Keratinocyte (primary cell): ENCODE results near the gene ANAPC1. TPM values are rescaled to one million over a fixed set of nuclear protein-coding genes. Genes with fewer than 3 reads are reported as not detected.

Experiments
- DNase-seq: peaks from one replicate; pipeline ENCODE4 v3.0.0-alpha.2; 2011; ENCODE audit warnings: low read depth, missing footprints, low spot score
- FAIRE-seq: peaks from 2 replicates; lab custom pipeline; 2011; peaks lifted over from hg19 to GRCh38; lab: Jason Lieb, UNC
- H2AFZ ChIP-seq: 2 replicates; pipeline ENCODE4 v1.6.0; 2012; ENCODE audit warnings: low read length, control low read depth, inconsistent platforms; ENCODE audit not compliant: control insufficient read depth
- H3K27ac ChIP-seq: 2 replicates; pipeline ENCODE4 v1.5.1; 2011; ENCODE audit warnings: low read length; ENCODE audit not compliant: control insufficient read depth, insufficient read depth
- H3K27me3 ChIP-seq: 3 replicates; pipeline ENCODE4 v1.6.0; 2011; ENCODE audit warnings: low read length; ENCODE audit not compliant: control insufficient read depth, insufficient read depth; ENCODE audit errors: extremely low read depth
- H3K36me3 ChIP-seq, 2 experiments: 2 replicates in 1 of 2; 3 replicates in 1 of 2; pipeline ENCODE4 v1.5.1; 2011; ENCODE audit warnings: low read length in 2 of 2, mild to moderate bottlenecking in 1 of 2; ENCODE audit not compliant: control insufficient read depth in 2 of 2, insufficient read depth in 2 of 2; ENCODE audit errors: extremely low read depth in 1 of 2
- H3K4me1 ChIP-seq: 3 replicates; pipeline ENCODE4 v1.5.1; 2011; ENCODE audit warnings: low read length; ENCODE audit not compliant: control insufficient read depth, insufficient read depth; ENCODE audit errors: extremely low read depth
- H3K4me2 ChIP-seq: 3 replicates; pipeline ENCODE4 v1.6.0; 2011; ENCODE audit warnings: low read depth, low read length; ENCODE audit not compliant: control insufficient read depth, insufficient read depth; ENCODE audit errors: extremely low read depth
- H3K4me3 ChIP-seq, 3 experiments: fragments of 200-600 bp in 1 of 3; sonication (generic) in 1 of 3; 2 replicates in 2 of 3; 3 replicates in 1 of 3; pipeline ENCODE4 v1.5.1; 2011 to 2016; ENCODE audit warnings: low read length in 3 of 3, mild to moderate bottlenecking in 3 of 3, control low read depth in 2 of 3, inconsistent platforms in 1 of 3, low read depth in 1 of 3, mixed read lengths in 1 of 3, mixed run types in 1 of 3, moderate library complexity in 1 of 3; ENCODE audit not compliant: control insufficient read depth in 2 of 3, insufficient read depth in 2 of 3; ENCODE audit errors: extremely low read depth in 1 of 3
- H3K79me2 ChIP-seq: 2 replicates; pipeline ENCODE4 v1.6.0; 2012; ENCODE audit warnings: low read length; ENCODE audit not compliant: control insufficient read depth, insufficient read depth
- H3K9ac ChIP-seq: 3 replicates; pipeline ENCODE4 v1.6.0; 2011; ENCODE audit warnings: low read length; ENCODE audit not compliant: control insufficient read depth, insufficient read depth; ENCODE audit errors: extremely low read depth
- H3K9me1 ChIP-seq: 3 replicates; pipeline ENCODE4 v1.6.0; 2011; ENCODE audit warnings: low read length; ENCODE audit not compliant: control insufficient read depth, insufficient read depth; ENCODE audit errors: extremely low read depth
- H3K9me3 ChIP-seq: 2 replicates; pipeline ENCODE4 v1.5.1; 2012; ENCODE audit warnings: low read depth, low read length; ENCODE audit not compliant: control insufficient read depth
- H4K20me1 ChIP-seq: 3 replicates; pipeline ENCODE4 v1.6.0; 2011; ENCODE audit warnings: low read length; ENCODE audit not compliant: control insufficient read depth, insufficient read depth; ENCODE audit errors: extremely low read depth
- CTCF ChIP-seq, 3 experiments: IDR thresholded peaks in 1 of 3; conservative IDR thresholded peaks in 1 of 3; optimal IDR thresholded peaks in 1 of 3; 2 replicates in 2 of 3; 3 replicates in 1 of 3; pipeline versions ENCODE3 to v1.5.1; 2011; ENCODE audit warnings: low read length in 3 of 3, mild to moderate bottlenecking in 3 of 3, moderate library complexity in 2 of 3, control low read depth in 1 of 3, inconsistent platforms in 1 of 3; ENCODE audit not compliant: insufficient read depth in 2 of 3; ENCODE audit errors: extremely low read depth in 1 of 3
- EZH2 ChIP-seq: IDR thresholded peaks from one replicate; pipeline ENCODE4 v1.6.1; 2012; ENCODE audit warnings: inconsistent platforms, mild to moderate bottlenecking, low read length, moderate library complexity
- dilution Hi-C: fragments of 300-500 bp; cut with MboI; formaldehyde crosslinking; loops from one replicate; pipeline ENCODE4 v1.7.0; 2020; ENCODE audit warnings: low sequenced_read_pairs; ENCODE audit not compliant: extremely low pct_ligation_motif_present
- polyA plus RNA-seq, 5 experiments: library from polyadenylated mRNA; depleted of rRNA in 3 of 5; stranded (reverse) in 3 of 5; stranded (forward) in 1 of 5; unstranded in 1 of 5; fragments of >200 nt; gene quantifications; 1 replicate in 1 of 5; 2 replicates in 3 of 5; 3 replicates in 1 of 5; pipeline versions ENCODE4 v1.2.1 to v1.2.3, GENCODE V29; 2011 to 2012; ENCODE audit warnings: missing spikeins in 2 of 5, low read depth in 1 of 5, low replicate concordance in 1 of 5

Gene ANAPC1
- polyA plus RNA-seq, 1 donor (not counting 4 experiments of a cell fraction or from before 2014, with no cell fraction given), result 36.5 TPM

- H3K9ac ChIP-seq, result no peak overlapping the region
- H3K27ac ChIP-seq, result no peak overlapping the region
- peaks cover 4% of the 10 kb centered on the region for H3K4me1 ChIP-seq
- no peaks in the 10 kb centered on the region for H3K36me3 ChIP-seq
- no peak overlapping the region for H2AFZ ChIP-seq
- H4K20me1 ChIP-seq, result peaks cover 4% of the 10 kb centered on the region
- no peaks in the 10 kb centered on the region for H3K79me2 ChIP-seq
- no peak overlapping the region for H3K4me2 ChIP-seq
- no peaks in the 10 kb centered on the region for H3K9me3 ChIP-seq
- no peak for TF ChIP-seq EZH2
- TF ChIP-seq CTCF (optimal IDR thresholded peaks at IDR 0.05 in 1 of 3, IDR thresholded peaks at IDR 0.05 in 1 of 3, conservative IDR thresholded peaks at IDR 0.05 in 1 of 3; ENCODE audit: extremely low read depth in 1 of 3, insufficient read depth in 2 of 3, low read length in 3 of 3), result no peak
- H3K4me3 ChIP-seq, result no peak overlapping the region
- DNase-seq, result peak; percentile 17
- H3K27me3 ChIP-seq, result peaks cover 49% of the 10 kb centered on the region
- H3K9me1 ChIP-seq, result no peaks in the 10 kb centered on the region
- peak; percentile 76 for FAIRE-seq
- dilution Hi-C loops, result no loop called here
Measured at GRCh38 chr2:111930875-111931274, 46.9 kb upstream of the ANAPC1 start.

GRCh38 chr2:111930409-111930808, 46.4 kb upstream of the ANAPC1 start:
- DNase-seq (no peak), FAIRE-seq (no peak)
- dilution Hi-C loops, result no loop called here
- H3K4me2 ChIP-seq, result no peak overlapping the region
- H2AFZ ChIP-seq, result no peak overlapping the region
- peaks cover 4% of the 10 kb centered on the region for H4K20me1 ChIP-seq
- H3K27ac ChIP-seq, result no peak overlapping the region
- no peaks in the 10 kb centered on the region for H3K9me1 ChIP-seq
- H3K79me2 ChIP-seq, result no peaks in the 10 kb centered on the region
- H3K4me3 ChIP-seq, result no peak overlapping the region
- H3K27me3 ChIP-seq, result peaks cover 49% of the 10 kb centered on the region
- H3K36me3 ChIP-seq, result no peaks in the 10 kb centered on the region
- H3K4me1 ChIP-seq, result peaks cover 4% of the 10 kb centered on the region
- H3K9ac ChIP-seq, result no peak overlapping the region
- TF ChIP-seq EZH2, result no peak
- TF ChIP-seq CTCF (optimal IDR thresholded peaks at IDR 0.05 in 1 of 3, IDR thresholded peaks at IDR 0.05 in 1 of 3, conservative IDR thresholded peaks at IDR 0.05 in 1 of 3; ENCODE audit: extremely low read depth in 1 of 3, insufficient read depth in 2 of 3, low read length in 3 of 3), result no peak
- no peaks in the 10 kb centered on the region for H3K9me3 ChIP-seq
